Muscle layer of colon (tissue), 2 donors: ENCODE data around the gene NHERF1.

Experiments used
- H3K27ac ChIP-seq: one replicate; pipeline ENCODE4 v1.7.0; 2013; ENCODE audit warnings: low read depth, mild to moderate bottlenecking, low read length, moderate library complexity
- H3K27me3 ChIP-seq, 2 donors: one replicate each; pipeline ENCODE4 v1.7.0; 2013; ENCODE audit warnings: low read length in 2 of 2, mild to moderate bottlenecking in 2 of 2; ENCODE audit not compliant: insufficient read depth in 2 of 2, control insufficient read depth in 1 of 2
- H3K36me3 ChIP-seq: one replicate; pipeline ENCODE4 v1.7.0; 2013; ENCODE audit warnings: mild to moderate bottlenecking, low read length; ENCODE audit not compliant: insufficient read depth
- H3K4me1 ChIP-seq: one replicate; pipeline ENCODE4 v1.7.0; 2013; ENCODE audit warnings: mild to moderate bottlenecking, low read length; ENCODE audit not compliant: insufficient read depth
- H3K4me3 ChIP-seq, 2 donors: one replicate each; pipeline ENCODE4 v1.7.0; 2013; ENCODE audit warnings: low read length in 2 of 2, low read depth in 1 of 2, mild to moderate bottlenecking in 1 of 2, moderate library complexity in 1 of 2
- H3K9ac ChIP-seq: one replicate; pipeline ENCODE4 v1.7.0; 2013; ENCODE audit warnings: low read length
- H3K9me3 ChIP-seq: one replicate; pipeline ENCODE4 v1.7.0; 2013; ENCODE audit warnings: mild to moderate bottlenecking, low read length
- donor health status: abdominal sarcoma.
- donor health status: Adenocarcinoma of cecum.

NHERF1 gene

DNA sequence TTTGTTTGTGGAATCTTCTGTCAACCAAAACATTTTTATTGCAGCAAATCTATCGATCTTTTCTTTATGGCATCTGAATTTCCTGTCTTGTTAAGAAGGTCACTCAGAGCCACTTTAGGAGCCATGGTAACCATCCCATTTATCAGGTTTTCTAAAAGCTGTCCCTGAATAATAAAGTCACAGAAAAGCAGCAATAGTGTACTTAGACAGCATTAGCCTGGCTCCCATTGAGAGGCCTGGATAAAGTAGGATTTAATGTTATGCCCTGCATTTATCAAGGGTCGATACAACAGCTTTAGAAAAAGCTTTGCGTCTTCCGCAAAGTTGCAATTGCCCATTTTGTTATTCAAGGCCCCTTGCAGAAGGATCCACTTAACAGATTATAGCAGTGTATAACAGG lies 25.6 kb upstream of the NHERF1 start:
- Histone ChIP-seq H3K4me1 (no peaks in the 10 kb centered on the region), H3K9me3 (no peaks in the 10 kb centered on the region), H3K27me3 (no peaks in the 10 kb centered on the region)

DNA sequence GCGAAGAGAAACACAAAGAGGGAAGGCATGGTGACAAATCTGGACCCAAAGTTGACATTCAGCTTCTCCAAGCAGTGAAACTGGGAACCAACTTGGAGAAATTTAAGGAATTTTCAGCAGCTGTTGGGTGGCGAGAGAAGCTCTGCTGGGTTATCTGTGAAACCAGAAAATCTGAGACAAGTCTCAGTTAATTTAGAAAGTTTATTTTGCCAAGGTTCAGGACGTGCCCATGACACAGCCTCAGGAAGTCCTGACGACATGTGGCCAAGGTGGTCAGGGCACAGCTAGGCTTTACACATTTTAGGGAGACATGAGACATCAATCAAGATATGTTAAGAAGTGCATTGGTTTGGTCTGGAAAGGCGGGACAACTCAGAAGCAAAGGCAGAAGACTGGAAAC lies 24.5 kb upstream of the NHERF1 start:
- H3K9ac ChIP-seq, result no peak overlapping the region
- no peaks in the 10 kb centered on the region for H3K9me3 ChIP-seq
- H3K27ac ChIP-seq, result no peak overlapping the region
- no peak overlapping the region for H3K4me3 ChIP-seq
- H3K4me1 ChIP-seq, result no peaks in the 10 kb centered on the region
- H3K27me3 ChIP-seq, result no peaks in the 10 kb centered on the region
- H3K36me3 ChIP-seq, result no peaks in the 10 kb centered on the region

More for the DNA sequence above, 25.6 kb upstream of the NHERF1 start:
- H3K4me3 ChIP-seq, result no peak overlapping the region
- no peak overlapping the region for H3K9ac ChIP-seq
- no peak overlapping the region for H3K27ac ChIP-seq
- no peaks in the 10 kb centered on the region for H3K36me3 ChIP-seq

GRCh38 chr17:74725111-74725510 lies 23.3 kb upstream of the NHERF1 start:
- Histone ChIP-seq H3K27ac (no peak overlapping the region), H3K27me3 (no peaks in the 10 kb centered on the region), H3K9me3 (no peaks in the 10 kb centered on the region), H3K9ac (no peak overlapping the region), H3K4me1 (no peaks in the 10 kb centered on the region), H3K36me3 (no peaks in the 10 kb centered on the region), H3K4me3 (no peak overlapping the region)

- H3K9ac ChIP-seq, result no peak overlapping the region
- no peak overlapping the region for H3K27ac ChIP-seq
- H3K9me3 ChIP-seq, result no peaks in the 10 kb centered on the region
- H3K4me3 ChIP-seq, result no peak overlapping the region
- no peaks in the 10 kb centered on the region for H3K4me1 ChIP-seq
- H3K36me3 ChIP-seq, result no peaks in the 10 kb centered on the region
- peaks cover 0 to under 1% of the 10 kb centered on the region in 2 donors for H3K27me3 ChIP-seq
Measured at GRCh38 chr17:74728033-74728701, 20.3 kb upstream of the NHERF1 start.

GRCh38 chr17:74728702-74729075 lies 19.7 kb upstream of the NHERF1 start:
- H3K9me3 ChIP-seq, result no peaks in the 10 kb centered on the region
- H3K27me3 ChIP-seq, result peaks cover 0 to 5% of the 10 kb centered on the region in 2 donors
- H3K27ac ChIP-seq, result no peak overlapping the region
- H3K36me3 ChIP-seq, result no peaks in the 10 kb centered on the region
- no peaks in the 10 kb centered on the region for H3K4me1 ChIP-seq
- no peak overlapping the region for H3K4me3 ChIP-seq
- no peak overlapping the region for H3K9ac ChIP-seq

GRCh38 chr17:74729368-74729767 lies 19.1 kb upstream of the NHERF1 start:
- Histone ChIP-seq H3K36me3 (no peaks in the 10 kb centered on the region), H3K4me1 (no peaks in the 10 kb centered on the region), H3K27ac (no peak overlapping the region), H3K27me3 (peaks cover 3 to 5% of the 10 kb centered on the region in 2 donors), H3K9ac (no peak overlapping the region), H3K4me3 (no peak overlapping the region), H3K9me3 (no peaks in the 10 kb centered on the region)

- no peak overlapping the region for H3K4me3 ChIP-seq
- no peak overlapping the region for H3K9ac ChIP-seq
- H3K9me3 ChIP-seq, result no peaks in the 10 kb centered on the region
- no peaks in the 10 kb centered on the region for H3K4me1 ChIP-seq
- H3K27me3 ChIP-seq, result peaks cover 4 to 5% of the 10 kb centered on the region in 2 donors
- no peaks in the 10 kb centered on the region for H3K36me3 ChIP-seq
- no peak overlapping the region for H3K27ac ChIP-seq
Measured at GRCh38 chr17:74729866-74730265, 18.6 kb upstream of the NHERF1 start.

- Histone ChIP-seq H3K36me3 (no peaks in the 10 kb centered on the region), H3K9me3 (no peaks in the 10 kb centered on the region), H3K27ac (no peak overlapping the region), H3K9ac (no peak overlapping the region), H3K4me1 (no peaks in the 10 kb centered on the region), H3K4me3 (no peak overlapping the region), H3K27me3 (peaks cover 4 to 7% of the 10 kb centered on the region in 2 donors)
Measured at GRCh38 chr17:74730491-74731346, 17.7 kb upstream of the NHERF1 start.

DNA sequence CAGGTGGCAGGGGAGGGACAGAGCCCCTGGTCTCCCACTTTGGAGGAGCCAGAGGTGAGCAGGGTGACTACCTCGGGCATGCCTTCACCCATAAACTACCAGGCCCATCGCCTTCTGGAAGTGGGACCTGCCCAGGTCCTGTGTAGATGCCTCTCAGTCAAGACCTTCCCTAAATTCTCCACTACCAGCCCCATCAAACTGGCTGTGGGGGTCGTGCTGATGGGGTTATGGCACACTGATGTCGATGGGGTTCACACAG lies 17.2 kb upstream of the NHERF1 start:
- Histone ChIP-seq H3K4me1 (no peaks in the 10 kb centered on the region), H3K27ac (no peak overlapping the region), H3K9me3 (no peaks in the 10 kb centered on the region), H3K4me3 (no peak overlapping the region), H3K27me3 (peaks cover 4 to 12% of the 10 kb centered on the region in 2 donors), H3K9ac (no peak overlapping the region), H3K36me3 (no peaks in the 10 kb centered on the region)

DNA sequence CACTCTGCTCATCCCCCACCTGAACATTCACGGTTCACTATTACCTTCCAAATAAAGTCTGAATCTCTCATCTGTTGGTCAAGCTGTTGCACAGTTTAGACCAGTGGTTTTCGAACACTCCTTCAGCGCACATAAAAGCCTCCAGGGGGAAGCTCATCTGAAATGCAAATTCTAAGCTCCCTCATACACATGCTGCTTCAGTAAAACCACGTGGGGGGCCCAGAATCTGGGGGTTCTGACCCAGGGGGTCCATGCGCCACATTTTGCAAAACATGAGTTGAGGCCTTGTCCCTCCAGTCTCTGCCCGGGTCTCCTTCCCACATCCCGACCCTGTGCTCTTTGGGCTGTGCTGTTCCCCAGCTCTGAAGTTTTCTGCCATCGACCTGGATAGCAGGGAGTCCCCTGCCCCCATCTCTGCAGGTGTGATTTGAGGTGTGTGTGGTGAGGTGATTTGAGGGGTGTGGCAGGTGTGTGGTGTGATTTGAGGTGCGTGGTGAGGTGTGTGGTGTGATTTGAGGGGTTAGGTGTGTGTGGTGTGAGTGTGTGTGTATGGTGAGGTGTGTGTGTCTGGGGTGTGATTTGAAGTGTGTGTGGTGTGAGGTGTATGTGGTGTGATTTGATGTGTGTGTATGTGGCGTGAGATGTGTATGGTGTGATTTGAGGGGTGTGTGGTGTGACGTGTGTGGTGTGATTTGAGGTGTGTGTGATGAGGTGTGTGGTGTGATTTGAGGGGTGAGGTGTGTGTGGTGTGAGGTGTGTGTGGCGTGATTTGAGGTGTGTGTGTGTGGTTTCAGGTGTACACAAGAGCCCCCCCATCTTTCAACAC lies 16.2 kb upstream of the NHERF1 start:
- H3K27me3 ChIP-seq, result peaks cover 4 to 22% of the 10 kb centered on the region in 2 donors
- H3K9me3 ChIP-seq, result no peaks in the 10 kb centered on the region
- no peaks in the 10 kb centered on the region for H3K4me1 ChIP-seq
- no peak overlapping the region for H3K27ac ChIP-seq
- H3K36me3 ChIP-seq, result no peaks in the 10 kb centered on the region
- H3K9ac ChIP-seq, result no peak overlapping the region
- no peak overlapping the region for H3K4me3 ChIP-seq

DNA sequence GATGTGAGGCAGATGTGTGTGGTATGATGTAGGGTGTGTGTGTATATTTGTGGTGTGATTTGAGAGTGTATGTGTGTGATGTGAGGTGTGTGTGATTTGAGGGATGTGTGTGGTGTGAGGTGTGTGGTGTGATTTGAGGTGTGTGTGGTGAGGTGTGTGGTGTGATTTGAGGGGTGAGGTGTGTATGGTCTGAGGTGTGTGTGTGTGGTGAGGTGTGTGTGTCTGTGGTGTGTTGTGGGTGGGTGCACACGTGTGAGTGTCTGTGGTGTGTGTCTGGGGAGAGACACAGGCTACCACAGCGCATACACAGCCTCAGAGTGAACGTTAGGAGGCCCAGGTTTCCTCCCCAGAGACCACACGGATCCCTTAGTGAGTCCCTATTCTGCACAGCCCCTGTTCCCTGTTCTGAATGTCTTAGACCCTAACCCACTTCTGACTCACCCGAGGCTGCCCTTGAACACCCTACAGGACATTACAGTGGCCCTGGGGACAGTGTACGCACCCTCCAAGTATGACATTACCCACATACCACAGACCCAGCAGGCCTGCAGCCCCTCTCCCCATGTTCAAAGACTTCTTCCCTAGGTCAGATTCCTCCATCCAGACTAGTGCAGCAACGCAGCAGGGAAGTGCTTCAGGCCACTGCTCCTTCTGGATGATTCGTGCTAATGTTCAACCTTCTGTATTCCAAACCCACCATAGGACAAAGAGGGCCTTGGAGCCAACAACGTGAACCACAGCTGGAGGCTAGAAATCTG lies 14.9 kb upstream of the NHERF1 start:
- H3K36me3 ChIP-seq, result no peaks in the 10 kb centered on the region
- peaks cover 17 to 35% of the 10 kb centered on the region in 2 donors for H3K27me3 ChIP-seq
- H3K4me1 ChIP-seq, result peaks cover 7% of the 10 kb centered on the region
- no peak overlapping the region for H3K9ac ChIP-seq
- H3K4me3 ChIP-seq, result no peak overlapping the region
- no peaks in the 10 kb centered on the region for H3K9me3 ChIP-seq
- H3K27ac ChIP-seq, result no peak overlapping the region
